ENCODE results near the gene MARK3. TPM values are rescaled to one million over a fixed set of nuclear protein-coding genes. Genes with fewer than 3 reads are reported as not detected.

Gene MARK3
- total and polyA plus RNA-seq, 3 donors from 2014 or later, result 93.9 to 198 (median 172) TPM

DNA sequence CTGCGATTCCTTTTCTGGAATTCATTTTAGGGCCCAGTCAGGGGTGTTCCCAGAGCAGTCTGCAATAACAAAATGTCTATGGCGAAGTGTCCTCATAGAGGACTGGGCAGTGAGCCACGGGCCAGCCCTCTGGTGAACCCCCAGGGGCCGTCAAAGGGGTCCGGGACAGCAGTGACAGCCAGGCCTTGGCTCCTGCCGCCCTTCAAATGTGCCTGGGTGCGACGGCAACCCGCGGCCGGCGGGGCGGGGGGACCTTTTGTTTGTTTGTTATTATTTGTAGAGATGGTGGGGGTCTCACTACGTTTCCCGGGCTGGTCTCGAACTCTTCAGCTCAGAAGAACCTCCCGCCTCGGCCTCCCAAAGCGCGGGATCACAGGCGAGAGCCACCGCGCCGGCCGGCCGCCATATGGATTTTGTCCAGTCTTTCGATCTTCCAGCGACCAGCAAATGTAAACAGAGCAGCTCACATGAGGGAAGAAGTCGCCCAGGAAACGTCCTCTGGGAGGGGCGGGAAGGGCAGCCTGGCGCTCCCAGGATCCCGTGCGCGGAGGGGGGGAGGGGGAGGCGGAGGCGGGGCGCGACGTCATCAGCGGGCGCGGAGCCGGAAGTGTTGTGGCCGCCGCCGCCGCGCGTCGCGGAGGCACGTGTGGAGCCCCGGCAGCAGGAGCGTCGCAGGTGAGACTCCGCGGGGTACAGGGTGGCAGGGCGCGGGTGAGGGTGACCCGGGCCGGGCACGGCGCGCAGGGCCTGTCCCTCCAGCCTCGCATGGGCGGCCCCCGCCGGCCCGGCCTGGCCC, 143.6 kb downstream of the MARK3 start, which contains the start of gene TRMT61A:
Gene TRMT61A, plus strand, starts transcription at position 610 of the 796 bp plus-strand sequence. CDS start 783 bp downstream, outside the sequence.
- H3K9me3 ChIP-seq, result no peaks in the 10 kb centered on the region
- H3K4me3 ChIP-seq, result peak within 1 kb of the TSS; percentile 80 to 88
- peak; percentile 92 for DNase-seq
- H3K27ac ChIP-seq, result peak within 1 kb of the TSS; percentile 71 to 97
- TF ChIP-seq, protein P1, sequence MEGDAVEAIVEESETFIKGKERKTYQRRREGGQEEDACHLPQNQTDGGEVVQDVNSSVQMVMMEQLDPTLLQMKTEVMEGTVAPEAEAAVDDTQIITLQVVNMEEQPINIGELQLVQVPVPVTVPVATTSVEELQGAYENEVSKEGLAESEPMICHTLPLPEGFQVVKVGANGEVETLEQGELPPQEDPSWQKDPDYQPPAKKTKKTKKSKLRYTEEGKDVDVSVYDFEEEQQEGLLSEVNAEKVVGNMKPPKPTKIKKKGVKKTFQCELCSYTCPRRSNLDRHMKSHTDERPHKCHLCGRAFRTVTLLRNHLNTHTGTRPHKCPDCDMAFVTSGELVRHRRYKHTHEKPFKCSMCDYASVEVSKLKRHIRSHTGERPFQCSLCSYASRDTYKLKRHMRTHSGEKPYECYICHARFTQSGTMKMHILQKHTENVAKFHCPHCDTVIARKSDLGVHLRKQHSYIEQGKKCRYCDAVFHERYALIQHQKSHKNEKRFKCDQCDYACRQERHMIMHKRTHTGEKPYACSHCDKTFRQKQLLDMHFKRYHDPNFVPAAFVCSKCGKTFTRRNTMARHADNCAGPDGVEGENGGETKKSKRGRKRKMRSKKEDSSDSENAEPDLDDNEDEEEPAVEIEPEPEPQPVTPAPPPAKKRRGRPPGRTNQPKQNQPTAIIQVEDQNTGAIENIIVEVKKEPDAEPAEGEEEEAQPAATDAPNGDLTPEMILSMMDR (IDR thresholded peaks at IDR 0.05), result no peak
- H3K36me3 ChIP-seq (ENCODE audit: low read depth, missing control alignments), result no peaks in the 10 kb centered on the region
- intact Hi-C loops (cut with DNase I; ENCODE audit: low total_unique reads), result no loop called here
- 0 to 1% methylated on average over 10 to 56 of the region's 70 CpGs for WGBS, 2 donors
- peaks cover 59% of the 10 kb centered on the region for H3K4me1 ChIP-seq
- H3K27me3 ChIP-seq, result no peaks in the 10 kb centered on the region

DNA sequence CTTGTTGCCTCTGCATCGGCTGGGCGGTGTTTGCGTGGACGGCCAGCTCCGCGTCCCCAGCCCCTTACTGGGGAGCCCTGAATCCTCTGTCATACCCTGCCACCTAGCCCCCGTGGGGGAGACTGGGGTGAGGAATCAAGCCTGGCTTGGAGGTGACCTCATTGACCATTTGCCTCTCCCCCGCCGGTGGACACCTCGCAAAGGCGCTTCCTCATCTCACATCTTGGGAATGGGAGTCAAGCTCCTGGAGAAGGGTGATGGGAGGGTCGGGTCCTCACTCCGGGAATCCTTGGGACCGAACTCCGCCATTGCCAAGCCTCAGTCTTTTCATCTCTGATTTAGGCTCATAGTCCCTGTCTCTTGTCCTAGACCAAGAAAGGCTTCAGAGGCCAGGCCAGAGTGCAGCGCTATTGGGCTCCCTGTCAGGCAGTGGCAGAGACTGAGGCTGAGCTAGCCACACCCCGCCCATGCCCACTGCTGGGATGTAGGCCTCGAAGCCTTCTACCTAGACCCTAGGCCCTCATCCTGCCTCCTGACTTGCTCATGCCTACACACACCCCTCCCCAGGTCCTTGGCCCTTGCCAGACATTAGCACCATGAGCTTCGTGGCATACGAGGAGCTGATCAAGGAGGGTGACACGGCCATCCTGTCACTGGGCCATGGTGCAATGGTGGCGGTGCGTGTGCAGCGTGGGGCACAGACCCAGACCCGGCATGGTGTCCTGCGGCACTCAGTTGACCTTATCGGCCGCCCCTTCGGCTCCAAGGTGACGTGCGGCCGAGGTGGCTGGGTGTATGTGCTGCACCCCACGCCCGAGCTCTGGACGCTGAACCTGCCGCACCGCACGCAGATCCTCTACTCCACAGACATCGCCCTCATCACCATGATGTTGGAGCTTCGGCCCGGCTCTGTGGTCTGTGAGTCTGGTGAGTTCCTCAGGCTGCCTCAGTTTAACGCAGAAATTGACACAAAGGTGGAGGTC, 144.5 kb downstream of the MARK3 start:
- intact Hi-C loops (cut with DNase I; ENCODE audit: low total_unique reads), result no loop called here
- 39 to 41% methylated on average over 9 to 42 of the region's 42 CpGs for WGBS, 2 donors
- no peaks in the 10 kb centered on the region for H3K36me3 ChIP-seq (ENCODE audit: low read depth, missing control alignments)
- TF ChIP-seq, protein P1 (IDR thresholded peaks at IDR 0.05), result no peak
- TF ChIP-seq POLR2A (IDR thresholded peaks at IDR 0.05), result no peak
- H3K4me3 ChIP-seq, result peak overlapping the region; percentile 80 to 88
- H3K9me3 ChIP-seq, result no peaks in the 10 kb centered on the region
- DNase-seq, result no peak
- peak overlapping the region in 1 of 2 donors; percentile 97 for H3K27ac ChIP-seq
- H3K27me3 ChIP-seq, result no peaks in the 10 kb centered on the region
- peaks cover 65% of the 10 kb centered on the region for H3K4me1 ChIP-seq

DNA sequence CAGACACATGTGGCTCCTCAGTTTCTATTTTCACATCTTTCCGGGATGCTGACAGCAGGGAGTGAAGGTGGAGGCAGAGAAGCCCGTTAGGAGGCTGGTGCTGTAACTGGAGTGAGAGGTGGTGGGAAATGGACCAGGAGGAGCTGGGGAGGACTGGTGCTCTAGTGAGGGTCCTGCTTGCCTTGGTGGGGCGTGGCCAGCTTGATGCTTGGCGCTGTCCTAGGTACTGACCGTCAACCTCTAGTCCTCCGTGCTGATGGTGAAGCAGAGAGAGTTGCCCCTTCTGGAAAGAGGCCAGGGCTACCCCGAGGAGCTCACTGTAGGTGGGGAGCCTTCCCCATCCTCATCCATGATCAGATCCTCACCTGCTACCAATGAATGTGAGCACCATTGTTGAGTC, 145.2 kb downstream of the MARK3 start:
- Histone ChIP-seq H3K36me3 (ENCODE audit: low read depth, missing control alignments) (no peaks in the 10 kb centered on the region), H3K27ac (no peak overlapping the region), H3K9me3 (no peaks in the 10 kb centered on the region), H3K27me3 (no peaks in the 10 kb centered on the region), H3K4me3 (no peak overlapping the region), H3K4me1 (peaks cover 67% of the 10 kb centered on the region)
- TF ChIP-seq, protein P1 (IDR thresholded peaks at IDR 0.05), result no peak
- TF ChIP-seq POLR2A (IDR thresholded peaks at IDR 0.05), result no peak
- WGBS, 2 donors, result 32 to 34% methylated on average over 6 to 7 of the region's 7 CpGs
- no peak for DNase-seq
- intact Hi-C loops (cut with DNase I; ENCODE audit: low total_unique reads), result no loop called here

DNA sequence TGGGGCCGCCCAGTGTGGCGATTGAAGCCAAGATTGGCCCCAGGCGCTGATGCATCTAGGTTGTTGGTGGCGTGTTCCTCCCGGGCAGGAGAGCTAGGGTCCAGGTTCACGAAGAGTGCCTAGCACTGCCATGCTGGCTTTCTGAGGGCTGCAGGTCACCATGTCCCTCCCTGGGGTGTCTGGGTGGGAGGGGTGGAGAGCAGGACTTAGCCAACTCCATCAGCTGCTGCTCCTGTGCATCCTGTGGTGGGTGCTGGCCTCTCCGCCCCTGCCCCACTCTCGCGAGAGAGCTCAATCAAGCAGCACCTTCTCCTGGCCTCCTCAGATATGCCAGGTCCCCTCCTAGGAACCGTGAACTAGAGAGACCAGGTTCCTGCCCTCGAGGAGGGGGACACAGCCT, 145.6 kb downstream of the MARK3 start:
- Histone ChIP-seq H3K27ac (no peak overlapping the region), H3K9me3 (no peaks in the 10 kb centered on the region), H3K36me3 (ENCODE audit: low read depth, missing control alignments) (no peaks in the 10 kb centered on the region), H3K4me3 (no peak overlapping the region), H3K27me3 (no peaks in the 10 kb centered on the region), H3K4me1 (peaks cover 66% of the 10 kb centered on the region)
- DNase-seq, result no peak
- 86 to 88% methylated on average over 2 to 11 of the region's 11 CpGs for WGBS, 2 donors
- intact Hi-C loops (cut with DNase I; ENCODE audit: low total_unique reads), result no loop called here
- no peak for TF ChIP-seq POLR2A (IDR thresholded peaks at IDR 0.05)
- TF ChIP-seq, protein P1 (IDR thresholded peaks at IDR 0.05), result no peak
